Loucy (cell line): Measurements from ENCODE around the gene CPAMD8.

ENCODE experiments used
- H2AFZ ChIP-seq: fragments of 200-600 bp; sonication (generic); 2 replicates; pipeline ENCODE4 v1.6.0; 2016; ENCODE audit warnings: antibody characterized with exemption, mild to moderate bottlenecking, low read length, moderate library complexity
- H3F3A ChIP-seq: fragments of 200-600 bp; 2 replicates; pipeline ENCODE4 v1.6.0; 2016; ENCODE audit warnings: antibody characterized with exemption, low read depth, mild to moderate bottlenecking
- H3K27me3 ChIP-seq: fragments of 200-600 bp; sonication (generic); 2 replicates; pipeline ENCODE4 v1.6.1; 2014; ENCODE audit warnings: low read length, mild to moderate bottlenecking; ENCODE audit not compliant: insufficient read depth, poor library complexity, severe bottlenecking
- H3K36me3 ChIP-seq: fragments of 200-600 bp; sonication (generic); 2 replicates; pipeline ENCODE4 v1.6.1; 2016; ENCODE audit warnings: low read length; ENCODE audit not compliant: insufficient read depth
- H3K4me1 ChIP-seq: fragments of 200-600 bp; sonication (generic); 2 replicates; pipeline ENCODE4 v1.5.1; 2014; ENCODE audit warnings: low read length, mild to moderate bottlenecking; ENCODE audit not compliant: insufficient read depth, poor library complexity, severe bottlenecking
- H3K4me2 ChIP-seq: fragments of 200-600 bp; sonication (generic); 2 replicates; pipeline ENCODE4 v1.6.0; 2014; ENCODE audit warnings: antibody characterized with exemption, low read length, low read depth, mild to moderate bottlenecking; ENCODE audit not compliant: poor library complexity, severe bottlenecking
- H3K4me3 ChIP-seq: fragments of 200-600 bp; sonication (generic); 2 replicates; pipeline ENCODE4 v1.5.1; 2014; ENCODE audit warnings: low read length, mild to moderate bottlenecking, mixed read lengths; ENCODE audit not compliant: poor library complexity, severe bottlenecking
- H3K79me2 ChIP-seq: fragments of 200-600 bp; sonication (generic); 2 replicates; pipeline ENCODE4 v1.6.1; 2014; ENCODE audit warnings: low read length; ENCODE audit not compliant: insufficient read depth
- H3K9ac ChIP-seq: fragments of 200-600 bp; sonication (generic); 2 replicates; pipeline ENCODE4 v1.6.0; 2014; ENCODE audit warnings: mild to moderate bottlenecking, low read depth, low read length, moderate library complexity; ENCODE audit not compliant: poor library complexity, severe bottlenecking
- H3K9me2 ChIP-seq: fragments of 200-600 bp; sonication (generic); replicated peaks from 2 replicates; pipeline ENCODE4 v1.6.1; 2016; ENCODE audit warnings: low read depth, low read length, mixed read lengths
- H3K9me3 ChIP-seq: fragments of 200-600 bp; sonication (generic); 2 replicates; pipeline ENCODE4 v1.6.1; 2014; ENCODE audit warnings: mild to moderate bottlenecking, antibody characterized with exemption, low read length, low read depth; ENCODE audit not compliant: insufficient read depth
- H4K20me1 ChIP-seq: fragments of 200-600 bp; sonication (generic); 2 replicates; pipeline ENCODE4 v1.6.0; 2014; ENCODE audit warnings: antibody characterized with exemption, low read length, mild to moderate bottlenecking; ENCODE audit not compliant: insufficient read depth, poor library complexity, severe bottlenecking
- EZH2phosphoT487 ChIP-seq: fragments of 200-600 bp; IDR thresholded peaks from 2 replicates; pipeline ENCODE4 v1.6.1; 2018; ENCODE audit warnings: antibody characterized with exemption, mild to moderate bottlenecking, moderate library complexity, borderline replicate concordance
- TF ChIP-seq, protein P1 (sequence below): fragments of 200-600 bp; sonication (generic); conservative IDR thresholded peaks from 2 replicates; pipeline ENCODE4 v1.5.1; 2014; ENCODE audit warnings: mild to moderate bottlenecking, antibody characterized with exemption, low read length

Gene CPAMD8

DNA sequence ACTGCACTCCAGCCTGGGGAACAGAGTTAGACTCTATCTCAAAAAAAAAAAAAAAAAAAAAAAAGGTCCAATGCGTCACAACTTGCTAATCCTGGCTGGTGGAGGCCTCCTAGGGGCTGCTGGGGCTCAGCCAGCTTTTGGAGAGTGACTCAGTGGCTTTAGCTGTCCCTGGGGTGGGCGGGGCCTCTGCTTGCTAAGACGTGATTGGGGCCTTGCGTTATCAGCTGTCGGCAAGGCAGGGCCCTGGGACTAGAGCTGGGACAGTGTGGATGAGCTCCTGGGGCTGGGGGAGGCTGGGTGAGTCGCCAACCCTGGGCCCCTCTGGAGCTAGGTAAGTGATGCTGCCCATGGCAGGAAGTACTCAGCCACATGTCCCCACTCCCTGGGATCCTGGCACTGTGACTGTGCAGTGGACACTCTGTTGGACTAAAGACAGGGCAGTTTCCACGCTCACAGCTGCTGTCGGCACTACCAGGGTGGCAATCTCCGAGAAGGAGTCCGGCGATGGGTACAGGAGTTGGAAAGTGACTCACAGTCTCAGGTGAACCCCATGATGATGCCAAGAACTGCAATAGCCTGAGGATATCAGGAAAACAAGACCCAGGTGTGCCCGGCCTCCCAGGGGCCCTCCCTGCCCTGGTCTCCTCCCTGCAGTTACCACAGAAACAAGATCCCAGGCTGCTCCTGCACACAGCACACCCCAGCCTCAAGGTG is 105.6 kb downstream of the CPAMD8 start:
- no peak overlapping the region for H2AFZ ChIP-seq
- H3K4me3 ChIP-seq: no peak overlapping the region
- no peak overlapping the region for H3K9ac ChIP-seq
- H3F3A ChIP-seq: no peaks in the 10 kb centered on the region
- no peak for TF ChIP-seq EZH2phosphoT487
- TF ChIP-seq, protein P1, sequence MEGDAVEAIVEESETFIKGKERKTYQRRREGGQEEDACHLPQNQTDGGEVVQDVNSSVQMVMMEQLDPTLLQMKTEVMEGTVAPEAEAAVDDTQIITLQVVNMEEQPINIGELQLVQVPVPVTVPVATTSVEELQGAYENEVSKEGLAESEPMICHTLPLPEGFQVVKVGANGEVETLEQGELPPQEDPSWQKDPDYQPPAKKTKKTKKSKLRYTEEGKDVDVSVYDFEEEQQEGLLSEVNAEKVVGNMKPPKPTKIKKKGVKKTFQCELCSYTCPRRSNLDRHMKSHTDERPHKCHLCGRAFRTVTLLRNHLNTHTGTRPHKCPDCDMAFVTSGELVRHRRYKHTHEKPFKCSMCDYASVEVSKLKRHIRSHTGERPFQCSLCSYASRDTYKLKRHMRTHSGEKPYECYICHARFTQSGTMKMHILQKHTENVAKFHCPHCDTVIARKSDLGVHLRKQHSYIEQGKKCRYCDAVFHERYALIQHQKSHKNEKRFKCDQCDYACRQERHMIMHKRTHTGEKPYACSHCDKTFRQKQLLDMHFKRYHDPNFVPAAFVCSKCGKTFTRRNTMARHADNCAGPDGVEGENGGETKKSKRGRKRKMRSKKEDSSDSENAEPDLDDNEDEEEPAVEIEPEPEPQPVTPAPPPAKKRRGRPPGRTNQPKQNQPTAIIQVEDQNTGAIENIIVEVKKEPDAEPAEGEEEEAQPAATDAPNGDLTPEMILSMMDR: no peak
- no peaks in the 10 kb centered on the region; the same call in 1 of the 2 replicates for H3K9me3 ChIP-seq
- no peaks in the 10 kb centered on the region for H3K27me3 ChIP-seq
- H4K20me1 ChIP-seq: no peaks in the 10 kb centered on the region
- no peaks in the 10 kb centered on the region for H3K9me2 ChIP-seq
- H3K36me3 ChIP-seq: no peaks in the 10 kb centered on the region
- no peaks in the 10 kb centered on the region for H3K79me2 ChIP-seq
- no peaks in the 10 kb centered on the region for H3K4me1 ChIP-seq
- H3K4me2 ChIP-seq: no peak overlapping the region

DNA sequence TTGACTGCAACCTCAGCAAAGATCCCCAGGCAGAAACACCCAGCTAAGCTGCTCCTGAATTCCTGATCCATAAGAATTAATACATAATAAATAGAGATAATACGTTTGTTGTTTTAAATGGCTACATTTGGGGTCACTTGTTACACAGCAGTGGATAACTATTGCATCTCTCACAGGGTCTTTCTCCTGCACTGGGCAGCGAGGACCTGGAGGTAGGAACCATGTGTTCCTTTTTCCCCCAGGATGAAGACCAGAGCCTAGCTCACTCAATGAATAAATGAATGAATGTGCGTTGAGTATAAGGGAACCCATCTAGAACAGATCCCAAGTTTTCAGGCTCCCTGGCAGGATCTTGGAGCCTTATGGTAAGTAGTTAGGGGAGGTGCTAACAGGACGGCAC is 107.1 kb downstream of the CPAMD8 start:
- H4K20me1 ChIP-seq: no peaks in the 10 kb centered on the region
- H3K27me3 ChIP-seq: no peaks in the 10 kb centered on the region
- TF ChIP-seq EZH2phosphoT487: no peak
- H3K4me2 ChIP-seq: no peak overlapping the region
- no peaks in the 10 kb centered on the region for H3F3A ChIP-seq
- no peaks in the 10 kb centered on the region for H3K9me2 ChIP-seq
- no peaks in the 10 kb centered on the region for H3K79me2 ChIP-seq
- no peaks in the 10 kb centered on the region for H3K36me3 ChIP-seq
- no peak overlapping the region for H3K9ac ChIP-seq
- H3K4me1 ChIP-seq: no peaks in the 10 kb centered on the region
- H3K9me3 ChIP-seq: peaks cover 4% of the 10 kb centered on the region; the same call in 1 of the 2 replicates
- no peak overlapping the region for H2AFZ ChIP-seq
- no peak overlapping the region for H3K4me3 ChIP-seq

DNA sequence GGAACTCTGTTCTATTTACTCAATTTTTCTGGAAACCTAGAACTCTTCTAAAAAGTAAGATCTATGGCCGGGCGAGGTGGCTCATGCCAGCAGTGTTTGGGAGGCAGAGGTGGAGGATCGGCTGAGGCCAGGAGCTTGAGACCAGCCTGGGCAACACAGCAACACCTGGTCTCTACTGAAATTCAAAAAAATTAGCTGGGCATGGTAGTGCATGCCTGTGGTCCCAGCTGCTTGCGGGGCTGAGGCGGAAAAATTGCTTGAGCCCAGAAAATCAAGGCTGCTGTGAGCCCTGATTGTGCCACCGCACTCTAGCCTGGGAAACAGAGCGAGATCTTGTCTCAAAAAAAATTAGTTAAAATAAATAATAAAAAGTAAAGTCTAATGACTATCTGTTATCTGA is 109.2 kb downstream of the CPAMD8 start:
- TF ChIP-seq, protein P1: no peak
- TF ChIP-seq EZH2phosphoT487: no peak

DNA sequence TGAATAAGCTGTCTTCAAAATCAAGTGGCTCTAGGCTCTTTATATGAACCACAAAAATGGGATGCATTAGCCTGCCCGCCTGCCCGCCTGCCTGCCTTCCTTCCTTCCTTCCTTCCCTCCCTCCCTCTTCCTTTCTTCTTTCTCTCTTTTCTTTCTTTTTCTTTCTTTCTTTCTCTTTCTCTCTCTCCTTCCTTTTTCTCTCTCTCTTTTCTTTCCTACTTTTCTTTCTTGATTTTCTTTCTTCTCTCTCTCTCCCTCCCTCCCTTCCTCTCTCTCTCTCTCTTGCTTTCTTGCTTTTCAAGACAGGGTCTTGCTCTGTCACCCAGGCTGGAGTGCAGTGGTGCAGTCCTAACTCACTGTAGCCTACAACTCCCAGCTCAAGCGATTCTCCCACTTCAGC is 110.9 kb downstream of the CPAMD8 start:
- Histone ChIP-seq H3F3A (no peaks in the 10 kb centered on the region), H3K36me3 (no peaks in the 10 kb centered on the region), H3K9me3 (peaks cover 4% of the 10 kb centered on the region; the same call in 1 of the 2 replicates), H3K4me1 (no peaks in the 10 kb centered on the region), H2AFZ (no peak overlapping the region), H3K9ac (no peak overlapping the region), H3K9me2 (no peaks in the 10 kb centered on the region), H3K27me3 (no peaks in the 10 kb centered on the region), H4K20me1 (no peaks in the 10 kb centered on the region), H3K79me2 (no peaks in the 10 kb centered on the region), H3K4me3 (no peak overlapping the region), H3K4me2 (no peak overlapping the region)
- TF ChIP-seq EZH2phosphoT487: no peak

More for the DNA sequence above, 109.2 kb downstream of the CPAMD8 start:
- H3K9me3 ChIP-seq: peaks cover 4% of the 10 kb centered on the region; the same call in 1 of the 2 replicates
- H3K79me2 ChIP-seq: no peaks in the 10 kb centered on the region
- no peak overlapping the region for H3K9ac ChIP-seq
- H3K4me2 ChIP-seq: no peak overlapping the region
- no peaks in the 10 kb centered on the region for H3F3A ChIP-seq
- no peaks in the 10 kb centered on the region for H3K9me2 ChIP-seq
- no peaks in the 10 kb centered on the region for H3K36me3 ChIP-seq
- H3K4me1 ChIP-seq: no peaks in the 10 kb centered on the region
- no peaks in the 10 kb centered on the region for H4K20me1 ChIP-seq
- no peaks in the 10 kb centered on the region for H3K27me3 ChIP-seq
- no peak overlapping the region for H3K4me3 ChIP-seq
- H2AFZ ChIP-seq: no peak overlapping the region
